Epithelial cell of proximal tubule (primary cell): ENCODE data around the gene ODAD4. TPM values are rescaled to one million over a fixed set of nuclear protein-coding genes. Genes with fewer than 3 reads are reported as not detected.

ENCODE experiments used
- DNase-seq: peaks from one replicate; pipeline ENCODE4 v3.0.0-alpha.2; 2011; ENCODE audit warnings: low read depth
- H3K4me3 ChIP-seq: 2 replicates; pipeline ENCODE4 v1.5.1; 2011; ENCODE audit warnings: low read depth, mild to moderate bottlenecking, low read length
- CTCF ChIP-seq: conservative IDR thresholded peaks from 2 replicates; pipeline ENCODE4 v1.5.1; 2012; ENCODE audit warnings: low read depth, mild to moderate bottlenecking, low read length
- total RNA-seq: library from RNA; depleted of rRNA; stranded (reverse); fragments of >200 nt; gene quantifications from 2 replicates; pipeline ENCODE4 v1.2.3, GENCODE V29; 2015

The ODAD4 gene
- total RNA-seq, 1 donor from 2014 or later, result 0.23 TPM

GRCh38 chr17:41957869-41958439, 27.5 kb downstream of the ODAD4 start:
- H3K4me3 ChIP-seq, result no peak overlapping the region
- no peak for TF ChIP-seq CTCF
- DNase-seq, result no peak

GRCh38 chr17:41959030-41959335, 28.6 kb downstream of the ODAD4 start:
- no peak for TF ChIP-seq CTCF
- DNase-seq, result no peak
- no peak overlapping the region for H3K4me3 ChIP-seq

- no peak for DNase-seq
- peak; percentile 67 for TF ChIP-seq CTCF
- no peak overlapping the region for H3K4me3 ChIP-seq
These were observed 29.1 kb downstream of the ODAD4 start for GRCh38 chr17:41959336-41960095.

- no peak overlapping the region for H3K4me3 ChIP-seq
- no peak for DNase-seq
- no peak for TF ChIP-seq CTCF
These were observed 31.7 kb downstream of the ODAD4 start for GRCh38 chr17:41962111-41962510.

- DNase-seq, result no peak
- peak; percentile 91 for TF ChIP-seq CTCF
These were observed 32.5 kb downstream of the ODAD4 start for GRCh38 chr17:41962768-41963434.

GRCh38 chr17:41965694-41966462, 35.5 kb downstream of the ODAD4 start:
- peak overlapping the region; percentile 94 for H3K4me3 ChIP-seq
- no peak for TF ChIP-seq CTCF
- no peak for DNase-seq

More at GRCh38 chr17:41962768-41963434, 32.5 kb downstream of the ODAD4 start:
- H3K4me3 ChIP-seq, result no peak overlapping the region
